Adrenal gland (tissue), 12 donors: Measurements from ENCODE around the gene ESPNL. TPM values are rescaled to one million over a fixed set of nuclear protein-coding genes. Genes with fewer than 3 reads are reported as not detected.

Experiments used
- DNase-seq, 7 donors: peaks; one replicate each; pipeline ENCODE4 v3.0.0-alpha.2; 2019 to 2020
- H3K27ac ChIP-seq, 5 donors: fragments of 200-600 bp; sonication (generic) in 4 of 5; 1 replicate in 3 of 5; 2 replicates in 2 of 5; pipeline versions ENCODE4 v1.5.1 to v1.8.0; 2016 to 2020; ENCODE audit warnings: mild to moderate bottlenecking in 1 of 5
- H3K27me3 ChIP-seq: fragments of 200-600 bp; 2 replicates; pipeline ENCODE4 v1.8.0; 2021
- H3K36me3 ChIP-seq, 2 donors: fragments of 200-600 bp; replicated peaks in 1 of 2; 1 replicate in 1 of 2; 2 replicates in 1 of 2; pipeline versions ENCODE4 v1.5.1 to v1.8.0; 2018 to 2022
- H3K4me1 ChIP-seq, 2 donors: fragments of 200-600 bp; replicated peaks in 1 of 2; 1 replicate in 1 of 2; 2 replicates in 1 of 2; pipeline versions ENCODE4 v1.5.1 to v1.8.0; 2018 to 2021
- H3K4me3 ChIP-seq, 4 donors: fragments of 200-600 bp; sonication (generic) in 3 of 4; one replicate each; pipeline ENCODE4 v1.5.1; 2016 to 2018
- H3K9me3 ChIP-seq, 3 donors: fragments of 200-600 bp; sonication (generic) in 1 of 3; replicated peaks in 1 of 3; 1 replicate in 2 of 3; 2 replicates in 1 of 3; pipeline versions ENCODE4 v1.5.1 to v1.8.0; 2016 to 2021
- CTCF ChIP-seq, 6 experiments: fragments of 450-650 bp in 4 of 6; fragments of 200-600 bp in 2 of 6; sonication (generic) in 1 of 6; IDR thresholded peaks; 1 replicate in 5 of 6; 2 replicates in 1 of 6; pipeline versions ENCODE4 v1.5.1 to v1.8.0; 2016 to 2021; ENCODE audit warnings: antibody characterized with exemption in 6 of 6, mild to moderate bottlenecking in 2 of 6, moderate library complexity in 1 of 6
- POLR2A ChIP-seq, 2 donors: fragments of 450-650 bp; IDR thresholded peaks; one replicate each; pipeline ENCODE4 v1.6.1; 2017; ENCODE audit warnings: antibody characterized with exemption in 2 of 2, mild to moderate bottlenecking in 2 of 2, moderate library complexity in 1 of 2
- WGBS, 4 donors: extraction: QIAGEN DNeasy Blood & Tissue Kit in 2 of 4; methylation state at CpG; one replicate each; pipeline versions ENCODE4 v1.1.5 to v1.1.7; 2013 to 2017; 5-methylcytosine and 5-hydroxymethylcytosine counted together
- intact Hi-C, 2 donors: fragments of 100-400 bp; cut with DNase I; formaldehyde crosslinking; loops; one replicate each; pipeline versions ENCODE4 v1.14.1 to v1.15.0; 2022 to 2023
- polyA plus RNA-seq, 3 donors: library from polyadenylated mRNA; stranded (reverse); fragments of 200-250 nt in 2 of 3; fragments of 350-450 nt in 1 of 3; fragmentation: Illumina TruSeq in 1 of 3; extraction: RNeasy Lipid Tissue Mini Kit (QIAGEN cat#74804) in 1 of 3; gene quantifications; one replicate each; pipeline ENCODE4 v1.2.3, GENCODE V29; 2013 to 2014
- total RNA-seq, 9 donors: library from RNA; depleted of rRNA in 4 of 9; stranded (reverse); fragments of >200 nt in 4 of 9; fragments of 120-200 nt in 1 of 9; fragmentation: NEBNext Ultra II Directional in 1 of 9; extraction: Animal tissue kit (Norgen Biotek cat#: 25700) in 1 of 9; gene quantifications; one replicate each; pipeline versions ENCODE4 v1.1.0 to v1.2.4, GENCODE V29; 2013 to 2023
- donor health status: healthy with polysubstance abuse.
- donor health status: Bipolar disorder and iron deficiency.
- donor health status: DM: yes; HTN: yes; CAD: no.
- donor health status: DM: no; HTN: no; CAD: no.
- donor health status: DM: no; HTN: no; CAD: no.
- donor health status: DM: yes; HTN: yes; CAD: no.

The ESPNL gene
- total and polyA plus RNA-seq, 12 donors, result 0.03 to 5.9 (median 1.2) TPM; not detected in 5

GRCh38 chr2:238119756-238120462 is 19.8 kb downstream of the ESPNL start:
- H3K36me3 ChIP-seq, result no peaks in the 10 kb centered on the region
- intact Hi-C loops, result no loop called here
- H3K4me3 ChIP-seq, result no peak overlapping the region
- no peak for DNase-seq
- H3K9me3 ChIP-seq, result no peaks in the 10 kb centered on the region
- H3K27ac ChIP-seq, result no peak overlapping the region
- peaks cover 15% of the 10 kb centered on the region for H3K27me3 ChIP-seq
- 58 to 68% (median 64%) methylated on average over 7 to 15 of the region's 15 CpGs for WGBS, 4 donors
- H3K4me1 ChIP-seq, result no peaks in the 10 kb centered on the region
- TF ChIP-seq CTCF (IDR thresholded peaks at IDR 0.05), result no peak
- TF ChIP-seq POLR2A (IDR thresholded peaks at IDR 0.05), result no peak

GRCh38 chr2:238120463-238121298 is 20.5 kb downstream of the ESPNL start:
- WGBS, 4 donors, result 51 to 55% (median 54%) methylated on average over 14 to 30 of the region's 30 CpGs
- Histone ChIP-seq H3K36me3 (no peaks in the 10 kb centered on the region), H3K4me3 (no peak overlapping the region), H3K4me1 (no peaks in the 10 kb centered on the region), H3K27ac (no peak overlapping the region), H3K27me3 (peaks cover 13% of the 10 kb centered on the region), H3K9me3 (no peaks in the 10 kb centered on the region)
- TF ChIP-seq CTCF (IDR thresholded peaks at IDR 0.05), result no peak
- TF ChIP-seq POLR2A (IDR thresholded peaks at IDR 0.05), result no peak
- intact Hi-C loops, result no loop called here
- DNase-seq, result no peak

- H3K9me3 ChIP-seq, result no peaks in the 10 kb centered on the region
- peaks cover 3% of the 10 kb centered on the region for H3K27me3 ChIP-seq
- WGBS, 4 donors, result 85 to 94% (median 87%) methylated on average over 18 to 27 of the region's 27 CpGs
- no peak for DNase-seq
- H3K36me3 ChIP-seq, result no peaks in the 10 kb centered on the region
- TF ChIP-seq POLR2A (IDR thresholded peaks at IDR 0.05), result no peak
- no peak for TF ChIP-seq CTCF (IDR thresholded peaks at IDR 0.05)
- no peaks in the 10 kb centered on the region for H3K4me1 ChIP-seq
- intact Hi-C loops, result no loop called here
- H3K4me3 ChIP-seq, result no peak overlapping the region
- no peak overlapping the region for H3K27ac ChIP-seq
Measured at GRCh38 chr2:238121511-238122286, 21.6 kb downstream of the ESPNL start.
